ENCODE measurements around the gene SPTSSB.

GRCh38 chr3:161369531-161369930 lies 1.8 kb downstream of the SPTSSB start:
- no peak for TF ChIP-seq MNT (conservative IDR thresholded peaks at IDR 0.05)
- TF ChIP-seq ATF7 (IDR thresholded peaks at IDR 0.05) = no peak
